GM12878 (cell line): Measurements from ENCODE around the gene CAPS. TPM values are rescaled to one million over a fixed set of nuclear protein-coding genes. Genes with fewer than 3 reads are reported as not detected.

ENCODE experiments used
- ATAC-seq: fragments of 200-7000 bp; cut with Tn5 transposase; 3 replicates; pipeline ENCODE4 v1.9.1; 2020; ENCODE audit warnings: mild to moderate bottlenecking, moderate library complexity
- BruUV-seq: library from RNA; stranded (reverse); fragments of 400-500 nt; replicated peaks from 2 replicates; lab custom pipeline; 2021; lab: Mats Ljungman, UMichigan
- CTCF ChIA-PET: fragments of 300-600 bp; sonication (Branson Sonifier 250); formaldehyde crosslinking; extraction: SDS; loops from one replicate; lab custom pipeline; 2021; ENCODE audit warnings: inconsistent platforms; lab: Yijun Ruan, JAX
- POLR2A ChIA-PET: fragments of 350-600 bp; formaldehyde crosslinking; extraction: SDS; loops from one replicate; lab custom pipeline; 2021; ENCODE audit warnings: inconsistent platforms; lab: Charles Lee
- RAD21 ChIA-PET: fragments of 300-600 bp; sonication (Branson Sonifier 250); formaldehyde crosslinking; loops from one replicate; lab custom pipeline; 2023; ENCODE audit warnings: antibody characterized with exemption; ENCODE audit not compliant: unreplicated experiment; lab: Charles Lee
- SMC1A ChIA-PET: fragments of 300-600 bp; sonication (Branson Sonifier 250); formaldehyde crosslinking; loops from one replicate; lab custom pipeline; 2023; ENCODE audit not compliant: unreplicated experiment, uncharacterized antibody; lab: Charles Lee
- DNase-seq: peaks from one replicate; pipeline ENCODE4 v3.0.0-alpha.2; 2011; ENCODE audit warnings: low read depth, low spot score
- FAIRE-seq: peaks from 3 replicates; lab custom pipeline; 2011; peaks lifted over from hg19 to GRCh38; lab: Jason Lieb, UNC
- H2AFZ ChIP-seq: 2 replicates; pipeline ENCODE4 v1.6.0; 2011; ENCODE audit warnings: low read depth, low read length, control low read depth; ENCODE audit not compliant: control insufficient read depth
- H3K27ac ChIP-seq: 2 replicates; pipeline ENCODE4 v1.5.1; 2011; ENCODE audit warnings: control low read depth; ENCODE audit not compliant: control insufficient read depth, insufficient read depth
- H3K27me3 ChIP-seq, 2 experiments: replicated peaks in 1 of 2; 2 replicates each; pipeline versions ENCODE4 v1.6.0 to v1.6.1; 2011; ENCODE audit warnings: low read length in 1 of 2; ENCODE audit not compliant: control insufficient read depth in 2 of 2, insufficient read depth in 2 of 2
- H3K36me3 ChIP-seq, 2 experiments: 2 replicates each; pipeline ENCODE4 v1.5.1; 2011; ENCODE audit warnings: low read length in 1 of 2; ENCODE audit not compliant: control insufficient read depth in 2 of 2, insufficient read depth in 2 of 2
- H3K4me1 ChIP-seq: 2 replicates; pipeline ENCODE4 v1.6.1; 2011; ENCODE audit warnings: mild to moderate bottlenecking, low read length, moderate library complexity, mixed read lengths; ENCODE audit not compliant: control insufficient read depth, insufficient read depth
- H3K4me2 ChIP-seq: 2 replicates; pipeline ENCODE4 v1.6.0; 2011; ENCODE audit warnings: control low read depth; ENCODE audit not compliant: control insufficient read depth, insufficient read depth
- H3K4me3 ChIP-seq: fragments of 200-600 bp; sonication (generic); 2 replicates; pipeline ENCODE4 v1.5.1; 2016
- H3K79me2 ChIP-seq: 2 replicates; pipeline ENCODE4 v1.6.0; 2011; ENCODE audit warnings: low read length; ENCODE audit not compliant: control insufficient read depth, insufficient read depth
- H3K9ac ChIP-seq: 2 replicates; pipeline ENCODE4 v1.8.0; 2011; ENCODE audit warnings: low read length, control low read depth, mixed read lengths; ENCODE audit not compliant: control insufficient read depth, insufficient read depth
- H3K9me3 ChIP-seq: replicated peaks from 3 replicates; pipeline ENCODE4 v1.5.1; 2011; ENCODE audit warnings: mild to moderate bottlenecking, low read length; ENCODE audit not compliant: control insufficient read depth, insufficient read depth
- H4K20me1 ChIP-seq: 2 replicates; pipeline ENCODE4 v1.6.0; 2011; ENCODE audit not compliant: control insufficient read depth, insufficient read depth
- BRCA1 ChIP-seq: IDR thresholded peaks from 2 replicates; pipeline ENCODE4 v1.6.1; 2011; ENCODE audit warnings: low read depth, low read length, improper control_type of control experiment
- CHD2 ChIP-seq: IDR thresholded peaks from 2 replicates; pipeline ENCODE4 v1.6.1; 2011; ENCODE audit warnings: low read depth, low read length, improper control_type of control experiment, borderline replicate concordance
- EED ChIP-seq: sonication (generic); IDR thresholded peaks from 2 replicates; pipeline ENCODE4 v1.6.1; 2016; ENCODE audit warnings: antibody characterized with exemption, low read depth
- EGR1 ChIP-seq, 2 experiments: IDR thresholded peaks; 1 replicate in 1 of 2; 2 replicates in 1 of 2; pipeline ENCODE4 v1.6.1; 2011 to 2012; ENCODE audit warnings: low read depth in 2 of 2, low read length in 2 of 2, borderline replicate concordance in 1 of 2, mild to moderate bottlenecking in 1 of 2, moderate library complexity in 1 of 2
- EZH2 ChIP-seq: IDR thresholded peaks from 2 replicates; pipeline ENCODE4 v1.6.1; 2012; ENCODE audit warnings: low read depth, mild to moderate bottlenecking, control low read depth, inconsistent platforms, low read length, borderline replicate concordance; ENCODE audit not compliant: control insufficient read depth
- FOS ChIP-seq: IDR thresholded peaks from 3 replicates; pipeline ENCODE4 v1.6.1; 2011; ENCODE audit warnings: borderline replicate concordance; ENCODE audit not compliant: insufficient read length; ENCODE audit errors: extremely low read depth
- FOXK2 ChIP-seq: fragments of 450-650 bp; IDR thresholded peaks from 2 replicates; pipeline ENCODE4 v1.6.1; 2017; ENCODE audit warnings: mild to moderate bottlenecking, moderate library complexity
- HDGF ChIP-seq: fragments of 450-650 bp; IDR thresholded peaks from 2 replicates; pipeline ENCODE4 v1.6.1; 2016; ENCODE audit warnings: antibody characterized with exemption
- POLR2AphosphoS2 ChIP-seq: IDR thresholded peaks from 2 replicates; pipeline ENCODE4 v1.6.1; 2011; ENCODE audit warnings: low read depth, mild to moderate bottlenecking, low read length, improper control_type of control experiment, moderate library complexity
- POLR2AphosphoS5 ChIP-seq: IDR thresholded peaks from 2 replicates; pipeline ENCODE4 v1.6.1; 2011; ENCODE audit warnings: mild to moderate bottlenecking, low read length, inconsistent platforms
- RCOR1 ChIP-seq: conservative IDR thresholded peaks from 2 replicates; pipeline ENCODE4 v1.6.1; 2012; ENCODE audit warnings: low read depth, low read length, improper control_type of control experiment
- SMARCA5 ChIP-seq: fragments of 450-650 bp; IDR thresholded peaks from 2 replicates; pipeline ENCODE4 v1.6.1; 2017; ENCODE audit warnings: mild to moderate bottlenecking
- STAT1 ChIP-seq: fragments of 450-650 bp; conservative IDR thresholded peaks from 2 replicates; pipeline ENCODE4 v1.6.1; 2014; ENCODE audit warnings: antibody characterized with exemption, mild to moderate bottlenecking
- SUZ12 ChIP-seq: fragments of 200-600 bp; sonication (generic); IDR thresholded peaks from one replicate; pipeline ENCODE4 v1.6.1; 2018; ENCODE audit warnings: antibody characterized with exemption, mild to moderate bottlenecking; ENCODE audit not compliant: unreplicated experiment
- TAF1 ChIP-seq: IDR thresholded peaks from 2 replicates; pipeline ENCODE4 v1.6.1; 2011; ENCODE audit warnings: mild to moderate bottlenecking, low read depth, low read length, borderline replicate concordance
- TBL1XR1 ChIP-seq: IDR thresholded peaks from 2 replicates; pipeline ENCODE4 v1.6.1; 2012; ENCODE audit warnings: low read depth, low read length, improper control_type of control experiment
- TCF12 ChIP-seq: IDR thresholded peaks from 2 replicates; pipeline ENCODE4 v1.6.1; 2011; ENCODE audit warnings: low read depth, mild to moderate bottlenecking, low read length
- ZBTB33 ChIP-seq: fragments of 450-650 bp; IDR thresholded peaks from 2 replicates; pipeline ENCODE4 v1.6.1; 2017; ENCODE audit warnings: mild to moderate bottlenecking
- WGBS: methylation state at CpG from one replicate; pipeline ENCODE4 v1.1.6; 2016; ENCODE audit warnings: low lambda C conversion rate; ENCODE audit not compliant: insufficient replicate concordance, insufficient coverage; ENCODE audit errors: missing lambda C conversion rate; 5-methylcytosine and 5-hydroxymethylcytosine counted together
- in situ Hi-C: fragments of 300-500 bp; cut with MboI; formaldehyde crosslinking; loops from 9 replicates; pipeline ENCODE4 v1.14.3; 2018; ENCODE audit warnings: mixed read lengths
- intact Hi-C: fragments of 100-400 bp; cut with micrococcal nuclease; formaldehyde crosslinking; loops from one replicate; pipeline ENCODE4 v1.14.2; 2022; ENCODE audit not compliant: unreplicated experiment
- polyA plus RNA-seq, 11 experiments: library from polyadenylated mRNA; depleted of rRNA in 4 of 11; unstranded in 6 of 11; stranded (reverse) in 5 of 11; fragments of >200 nt; fragmentation: Nextera tagmentation in 4 of 11; fragmentation: Illumina TruSeq in 1 of 11; extraction: Ambion mirVana in 4 of 11; extraction: Trizol in 1 of 11; gene quantifications; 1 replicate in 1 of 11; 2 replicates in 10 of 11; pipeline versions ENCODE4 v1.2.1 to v1.2.3, GENCODE V29; 2011 to 2016; ENCODE audit warnings: inconsistent platforms in 2 of 11, missing spikeins in 2 of 11, low read depth in 1 of 11
- total RNA-seq, 4 experiments: library from RNA; depleted of rRNA in 3 of 4; stranded (reverse); fragments of >200 nt in 3 of 4; fragmentation: Illumina TruSeq in 1 of 4; extraction: Trizol in 1 of 4; gene quantifications; 2 replicates each; pipeline versions ENCODE4 v1.2.1 to v1.2.3, GENCODE V29; 2013 to 2021
- TF ChIP-seq, protein P1 (sequence below): fragments of 450-650 bp; IDR thresholded peaks from 2 replicates; pipeline ENCODE4 v1.6.1; 2016; ENCODE audit warnings: mild to moderate bottlenecking
- TF ChIP-seq, protein P2 (sequence below): IDR thresholded peaks from 2 replicates; pipeline ENCODE4 v1.6.1; 2012; ENCODE audit warnings: low read depth, low read length, improper control_type of control experiment

CAPS gene
- total and polyA plus RNA-seq, 10 of the 15 experiments (the other 5 are each of a cell fraction or from before 2014, with no cell fraction given), result 0.09 to 6.9 (median 2.9) TPM

GRCh38 chr19:5958074-5958850 lies 44.2 kb downstream of the CAPS start (continued):
- TF ChIP-seq, protein P1, sequence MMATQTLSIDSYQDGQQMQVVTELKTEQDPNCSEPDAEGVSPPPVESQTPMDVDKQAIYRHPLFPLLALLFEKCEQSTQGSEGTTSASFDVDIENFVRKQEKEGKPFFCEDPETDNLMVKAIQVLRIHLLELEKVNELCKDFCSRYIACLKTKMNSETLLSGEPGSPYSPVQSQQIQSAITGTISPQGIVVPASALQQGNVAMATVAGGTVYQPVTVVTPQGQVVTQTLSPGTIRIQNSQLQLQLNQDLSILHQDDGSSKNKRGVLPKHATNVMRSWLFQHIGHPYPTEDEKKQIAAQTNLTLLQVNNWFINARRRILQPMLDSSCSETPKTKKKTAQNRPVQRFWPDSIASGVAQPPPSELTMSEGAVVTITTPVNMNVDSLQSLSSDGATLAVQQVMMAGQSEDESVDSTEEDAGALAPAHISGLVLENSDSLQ, result no peak
- no peak for TF ChIP-seq POLR2AphosphoS2

GRCh38 chr19:5958851-5959122 lies 44.7 kb downstream of the CAPS start:
- peaks cover 23% of the 10 kb centered on the region for H3K4me1 ChIP-seq
- peaks cover 19% of the 10 kb centered on the region for H4K20me1 ChIP-seq
- POLR2A ChIA-PET, result no interaction called here
- no TSS peak for BruUV-seq
- 100% methylated on average over 10 of the region's 10 CpGs for WGBS
- CTCF ChIA-PET, result no interaction called here
- in situ Hi-C loops (no loop called here), intact Hi-C loops (no loop called here)
- RAD21 ChIA-PET, result no interaction called here
- no peak overlapping the region for H3K4me3 ChIP-seq
- H3K36me3 ChIP-seq, result peaks cover 0 to 1% of the 10 kb centered on the region in 2 experiments; a peak in 2 of 4 replicates
- SMC1A ChIA-PET, result no interaction called here
- FAIRE-seq (no peak), ATAC-seq (no peak), DNase-seq (no peak)
- H3K27me3 ChIP-seq, result no peaks in the 10 kb centered on the region
- H3K4me2 ChIP-seq, result no peak overlapping the region
- H3K9ac ChIP-seq, result no peak overlapping the region
- H2AFZ ChIP-seq, result no peak overlapping the region
- H3K9me3 ChIP-seq, result no peaks in the 10 kb centered on the region
- peaks cover 79% of the 10 kb centered on the region for H3K79me2 ChIP-seq
- no peak overlapping the region for H3K27ac ChIP-seq
- no peak for TF ChIP-seq HDGF
- no peak for TF ChIP-seq EED
- no peak for TF ChIP-seq EGR1 (IDR thresholded peaks at IDR 0.05; ENCODE audit: borderline replicate concordance in 1 of 2, low read depth in 2 of 2, low read length in 2 of 2)
- TF ChIP-seq RCOR1, result no peak
- TF ChIP-seq FOS, result no peak
- no peak for TF ChIP-seq FOXK2
- TF ChIP-seq, protein P2, sequence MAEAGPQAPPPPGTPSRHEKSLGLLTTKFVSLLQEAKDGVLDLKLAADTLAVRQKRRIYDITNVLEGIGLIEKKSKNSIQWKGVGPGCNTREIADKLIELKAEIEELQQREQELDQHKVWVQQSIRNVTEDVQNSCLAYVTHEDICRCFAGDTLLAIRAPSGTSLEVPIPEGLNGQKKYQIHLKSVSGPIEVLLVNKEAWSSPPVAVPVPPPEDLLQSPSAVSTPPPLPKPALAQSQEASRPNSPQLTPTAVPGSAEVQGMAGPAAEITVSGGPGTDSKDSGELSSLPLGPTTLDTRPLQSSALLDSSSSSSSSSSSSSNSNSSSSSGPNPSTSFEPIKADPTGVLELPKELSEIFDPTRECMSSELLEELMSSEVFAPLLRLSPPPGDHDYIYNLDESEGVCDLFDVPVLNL, result no peak
- no peak for TF ChIP-seq POLR2AphosphoS5
- TF ChIP-seq ZBTB33, result no peak
- no peak for TF ChIP-seq STAT1
- no peak for TF ChIP-seq CHD2
- no peak for TF ChIP-seq TAF1
- TF ChIP-seq EZH2, result no peak
- TF ChIP-seq TBL1XR1, result no peak
- no peak for TF ChIP-seq SMARCA5
- no peak for TF ChIP-seq TCF12
- TF ChIP-seq SUZ12, result no peak
- TF ChIP-seq BRCA1, result no peak
